GM23338 (cell line): Measurements from ENCODE around the gene ASB8. TPM values are rescaled to one million over a fixed set of nuclear protein-coding genes. Genes with fewer than 3 reads are reported as not detected.

Experiments used
- ATAC-seq: fragments of 200-7000 bp; cut with Tn5 transposase; 3 replicates; pipeline ENCODE4 v1.9.1; 2020
- DNase-seq: peaks from one replicate; pipeline ENCODE4 v3.0.0-alpha.2; 2015; ENCODE audit warnings: low spot score
- H2AFZ ChIP-seq: fragments of 200-600 bp; sonication (generic); 2 replicates; pipeline ENCODE4 v1.8.0; 2016; ENCODE audit warnings: antibody characterized with exemption, mild to moderate bottlenecking, moderate library complexity
- H3F3A ChIP-seq: fragments of 200-600 bp; sonication (generic); replicated peaks from 2 replicates; pipeline ENCODE4 v1.8.0; 2017; ENCODE audit warnings: antibody characterized with exemption, mixed run types, low read depth
- H3K27ac ChIP-seq: fragments of 200-600 bp; sonication (generic); 2 replicates; pipeline ENCODE4 v1.6.1; 2016; ENCODE audit warnings: low read depth
- H3K27me3 ChIP-seq: fragments of 200-600 bp; sonication (generic); 2 replicates; pipeline ENCODE4 v1.8.0; 2016; ENCODE audit warnings: mild to moderate bottlenecking, mixed run types, moderate library complexity; ENCODE audit not compliant: insufficient read depth
- H3K36me3 ChIP-seq: fragments of 200-600 bp; sonication (generic); 2 replicates; pipeline ENCODE4 v1.8.0; 2016; ENCODE audit warnings: mild to moderate bottlenecking; ENCODE audit not compliant: insufficient read depth
- H3K4me1 ChIP-seq: fragments of 200-600 bp; sonication (generic); 2 replicates; pipeline ENCODE4 v1.8.0; 2016; ENCODE audit warnings: mild to moderate bottlenecking, moderate library complexity; ENCODE audit not compliant: insufficient read depth
- H3K4me2 ChIP-seq: fragments of 200-600 bp; sonication (generic); 2 replicates; pipeline ENCODE4 v1.7.1; 2017; ENCODE audit warnings: mixed run types
- H3K4me3 ChIP-seq: fragments of 200-600 bp; sonication (generic); 2 replicates; pipeline ENCODE4 v1.6.1; 2016; ENCODE audit warnings: mixed run types
- H3K79me2 ChIP-seq: fragments of 200-600 bp; sonication (generic); replicated peaks from 2 replicates; pipeline ENCODE4 v1.8.0; 2017; ENCODE audit warnings: mild to moderate bottlenecking; ENCODE audit not compliant: insufficient read depth
- H3K9me2 ChIP-seq: fragments of 200-600 bp; sonication (generic); 2 replicates; pipeline ENCODE4 v1.8.0; 2017; ENCODE audit not compliant: insufficient read depth
- H4K20me1 ChIP-seq: fragments of 200-600 bp; sonication (generic); replicated peaks from 2 replicates; pipeline ENCODE4 v1.8.0; 2017; ENCODE audit warnings: mild to moderate bottlenecking; ENCODE audit not compliant: insufficient read depth
- H3K27ac Mint-ChIP-seq: 2 replicates; pipeline ENCODE4 v1.8.0; 2020; ENCODE audit warnings: inconsistent platforms, mild to moderate bottlenecking, moderate library complexity, mixed read lengths
- H3K27me3 Mint-ChIP-seq: 3 replicates; pipeline ENCODE4 v1.8.0; 2022; ENCODE audit warnings: low read depth, mild to moderate bottlenecking, moderate library complexity, mixed read lengths, inconsistent platforms; ENCODE audit not compliant: insufficient read depth, poor library complexity
- H3K36me3 Mint-ChIP-seq: 3 replicates; pipeline ENCODE4 v1.8.0; 2021; ENCODE audit warnings: low read depth, mild to moderate bottlenecking, inconsistent platforms, moderate library complexity, mixed read lengths
- H3K4me1 Mint-ChIP-seq: 3 replicates; pipeline ENCODE4 v1.8.0; 2020; ENCODE audit warnings: mild to moderate bottlenecking, inconsistent platforms, mixed read lengths
- H3K4me3 Mint-ChIP-seq: 3 replicates; pipeline ENCODE4 v1.8.0; 2021; ENCODE audit warnings: moderate library complexity, mild to moderate bottlenecking, inconsistent platforms, mixed read lengths
- H3K9me3 Mint-ChIP-seq: 3 replicates; pipeline ENCODE4 v1.8.0; 2020; ENCODE audit warnings: moderate library complexity, mild to moderate bottlenecking, inconsistent platforms, mixed read lengths
- CREB1 ChIP-seq: fragments of 250-450 bp; sonication (Bioruptor Pico); IDR thresholded peaks from 2 replicates; pipeline ENCODE4 v1.5.0; 2020; ENCODE audit warnings: low read depth, mild to moderate bottlenecking, moderate library complexity
- ETS1 ChIP-seq: IDR thresholded peaks from 2 replicates; pipeline ENCODE4 v1.6.1; 2016; ENCODE audit warnings: antibody characterized with exemption
- EZH2 ChIP-seq: fragments of 200-600 bp; sonication (generic); IDR thresholded peaks from one replicate; pipeline ENCODE4 v1.8.0; 2017; ENCODE audit warnings: antibody characterized with exemption, mild to moderate bottlenecking, low read depth; ENCODE audit not compliant: unreplicated experiment
- JUNB ChIP-seq: IDR thresholded peaks from one replicate; pipeline ENCODE4 v1.6.1; 2016; ENCODE audit warnings: antibody characterized with exemption; ENCODE audit not compliant: unreplicated experiment
- NANOG ChIP-seq: IDR thresholded peaks from 2 replicates; pipeline ENCODE4 v1.6.1; 2016; ENCODE audit warnings: antibody characterized with exemption, borderline replicate concordance
- POLR2AphosphoS5 ChIP-seq: IDR thresholded peaks from 2 replicates; pipeline ENCODE4 v1.6.1; 2016; ENCODE audit warnings: antibody characterized with exemption, low read depth
- REST ChIP-seq: IDR thresholded peaks from one replicate; pipeline ENCODE4 v1.6.1; 2018; ENCODE audit warnings: antibody characterized with exemption; ENCODE audit not compliant: unreplicated experiment
- ZNF114 ChIP-seq: fragments of 250-450 bp; sonication (Bioruptor Pico); IDR thresholded peaks from 2 replicates; pipeline ENCODE4 v1.5.0; 2020; ENCODE audit warnings: mild to moderate bottlenecking, moderate library complexity
- polyA plus RNA-seq: library from polyadenylated mRNA; unstranded; fragments of >200 nt; fragmentation: Nextera tagmentation; extraction: Ambion mirVana; gene quantifications from 2 replicates; pipeline ENCODE4 v1.2.1, GENCODE V29; 2016
- total RNA-seq: library from RNA; depleted of rRNA; stranded (reverse); fragments of >200 nt; shearing (Covaris generic); gene quantifications from 2 replicates; pipeline ENCODE4 v1.2.3, GENCODE V29; 2014
- TF ChIP-seq, protein P1 (sequence below): fragments of 250-450 bp; sonication (Bioruptor Pico); IDR thresholded peaks from 2 replicates; pipeline ENCODE4 v1.5.0; 2020; ENCODE audit warnings: mild to moderate bottlenecking, moderate library complexity

ASB8 gene
- total and polyA plus RNA-seq, 2 experiments from 2014 or later, result 5.4 to 8.4 TPM

DNA sequence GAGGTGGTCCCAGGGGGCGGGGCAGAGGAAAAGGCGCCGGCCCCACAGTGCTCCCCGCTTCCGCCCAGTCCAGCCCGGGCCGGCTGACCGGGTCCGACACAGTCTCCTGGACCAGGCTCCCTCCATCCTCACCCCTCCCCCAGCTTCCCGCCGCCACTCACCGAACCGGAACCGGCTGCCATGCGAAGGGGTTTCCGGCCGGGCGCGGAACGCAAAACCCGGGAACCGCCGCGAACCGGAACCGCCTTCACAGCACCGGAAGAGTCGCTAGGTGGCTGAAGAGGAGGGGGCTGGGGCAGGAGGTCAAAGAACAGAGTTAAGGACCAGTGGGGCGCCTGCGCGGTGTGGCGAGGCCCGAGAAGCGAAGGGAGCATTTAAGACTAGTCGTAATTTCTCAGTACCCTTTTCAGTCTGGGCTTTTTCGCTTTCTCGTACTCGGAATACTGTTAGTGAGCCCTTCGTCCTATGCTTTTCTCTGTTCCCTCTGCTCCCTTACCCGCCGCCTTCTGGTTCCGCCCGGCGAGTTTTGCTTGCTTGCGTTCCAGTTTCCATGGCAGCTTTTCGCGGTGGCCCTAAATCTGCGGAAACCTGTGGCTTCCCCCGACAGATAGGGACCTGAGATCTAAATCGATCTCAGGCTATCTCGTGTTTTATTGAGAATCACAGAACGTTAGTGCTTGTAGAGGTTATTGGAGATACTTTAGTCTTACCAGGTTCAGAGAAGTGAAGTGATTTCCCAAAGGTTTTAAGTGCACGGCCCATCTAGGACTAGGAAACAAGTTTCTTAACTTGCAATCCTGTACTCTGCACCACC, 51.2 kb downstream of the ASB8 start, which contains the start of gene SENP1:
SENP1 (minus strand) TSS at position 213 of the 814 bp plus-strand sequence. CDS start 4,607 bp downstream, outside the sequence.
- H3K4me3 Mint-ChIP-seq, result peak within 1 kb of the TSS; percentile 95
- peaks cover 17% of the 10 kb centered on the region for H3K4me1 ChIP-seq
- H3K27ac ChIP-seq, result peak within 1 kb of the TSS; percentile 100
- H3K4me1 Mint-ChIP-seq, result peaks cover 19% of the 10 kb centered on the region
- H3K9me2 ChIP-seq, result no peaks in the 10 kb centered on the region
- ATAC-seq (peak; percentile 92), DNase-seq (peak; percentile 95)
- H3K9me3 Mint-ChIP-seq, result no peaks in the 10 kb centered on the region
- H3K4me2 ChIP-seq, result peak within 1 kb of the TSS; percentile 95
- H3K36me3 Mint-ChIP-seq, result peaks cover 3% of the 10 kb centered on the region; the same call in 1 of the 3 replicates
- peaks cover 4% of the 10 kb centered on the region for H3K27me3 Mint-ChIP-seq
- H2AFZ ChIP-seq, result peak within 1 kb of the TSS; percentile 91
- H4K20me1 ChIP-seq, result no peaks in the 10 kb centered on the region
- H3F3A ChIP-seq, result peaks cover 15% of the 10 kb centered on the region
- H3K27me3 ChIP-seq, result peaks cover 20% of the 10 kb centered on the region
- TF ChIP-seq EZH2 (no peak), ETS1 (peak; percentile 47), JUNB (no peak), REST (no peak), POLR2AphosphoS5 (peak; percentile 44), ZNF114 (no peak), CREB1 (CRISPR knock-in tag) (no peak), NANOG (no peak)
- TF ChIP-seq, protein P1, sequence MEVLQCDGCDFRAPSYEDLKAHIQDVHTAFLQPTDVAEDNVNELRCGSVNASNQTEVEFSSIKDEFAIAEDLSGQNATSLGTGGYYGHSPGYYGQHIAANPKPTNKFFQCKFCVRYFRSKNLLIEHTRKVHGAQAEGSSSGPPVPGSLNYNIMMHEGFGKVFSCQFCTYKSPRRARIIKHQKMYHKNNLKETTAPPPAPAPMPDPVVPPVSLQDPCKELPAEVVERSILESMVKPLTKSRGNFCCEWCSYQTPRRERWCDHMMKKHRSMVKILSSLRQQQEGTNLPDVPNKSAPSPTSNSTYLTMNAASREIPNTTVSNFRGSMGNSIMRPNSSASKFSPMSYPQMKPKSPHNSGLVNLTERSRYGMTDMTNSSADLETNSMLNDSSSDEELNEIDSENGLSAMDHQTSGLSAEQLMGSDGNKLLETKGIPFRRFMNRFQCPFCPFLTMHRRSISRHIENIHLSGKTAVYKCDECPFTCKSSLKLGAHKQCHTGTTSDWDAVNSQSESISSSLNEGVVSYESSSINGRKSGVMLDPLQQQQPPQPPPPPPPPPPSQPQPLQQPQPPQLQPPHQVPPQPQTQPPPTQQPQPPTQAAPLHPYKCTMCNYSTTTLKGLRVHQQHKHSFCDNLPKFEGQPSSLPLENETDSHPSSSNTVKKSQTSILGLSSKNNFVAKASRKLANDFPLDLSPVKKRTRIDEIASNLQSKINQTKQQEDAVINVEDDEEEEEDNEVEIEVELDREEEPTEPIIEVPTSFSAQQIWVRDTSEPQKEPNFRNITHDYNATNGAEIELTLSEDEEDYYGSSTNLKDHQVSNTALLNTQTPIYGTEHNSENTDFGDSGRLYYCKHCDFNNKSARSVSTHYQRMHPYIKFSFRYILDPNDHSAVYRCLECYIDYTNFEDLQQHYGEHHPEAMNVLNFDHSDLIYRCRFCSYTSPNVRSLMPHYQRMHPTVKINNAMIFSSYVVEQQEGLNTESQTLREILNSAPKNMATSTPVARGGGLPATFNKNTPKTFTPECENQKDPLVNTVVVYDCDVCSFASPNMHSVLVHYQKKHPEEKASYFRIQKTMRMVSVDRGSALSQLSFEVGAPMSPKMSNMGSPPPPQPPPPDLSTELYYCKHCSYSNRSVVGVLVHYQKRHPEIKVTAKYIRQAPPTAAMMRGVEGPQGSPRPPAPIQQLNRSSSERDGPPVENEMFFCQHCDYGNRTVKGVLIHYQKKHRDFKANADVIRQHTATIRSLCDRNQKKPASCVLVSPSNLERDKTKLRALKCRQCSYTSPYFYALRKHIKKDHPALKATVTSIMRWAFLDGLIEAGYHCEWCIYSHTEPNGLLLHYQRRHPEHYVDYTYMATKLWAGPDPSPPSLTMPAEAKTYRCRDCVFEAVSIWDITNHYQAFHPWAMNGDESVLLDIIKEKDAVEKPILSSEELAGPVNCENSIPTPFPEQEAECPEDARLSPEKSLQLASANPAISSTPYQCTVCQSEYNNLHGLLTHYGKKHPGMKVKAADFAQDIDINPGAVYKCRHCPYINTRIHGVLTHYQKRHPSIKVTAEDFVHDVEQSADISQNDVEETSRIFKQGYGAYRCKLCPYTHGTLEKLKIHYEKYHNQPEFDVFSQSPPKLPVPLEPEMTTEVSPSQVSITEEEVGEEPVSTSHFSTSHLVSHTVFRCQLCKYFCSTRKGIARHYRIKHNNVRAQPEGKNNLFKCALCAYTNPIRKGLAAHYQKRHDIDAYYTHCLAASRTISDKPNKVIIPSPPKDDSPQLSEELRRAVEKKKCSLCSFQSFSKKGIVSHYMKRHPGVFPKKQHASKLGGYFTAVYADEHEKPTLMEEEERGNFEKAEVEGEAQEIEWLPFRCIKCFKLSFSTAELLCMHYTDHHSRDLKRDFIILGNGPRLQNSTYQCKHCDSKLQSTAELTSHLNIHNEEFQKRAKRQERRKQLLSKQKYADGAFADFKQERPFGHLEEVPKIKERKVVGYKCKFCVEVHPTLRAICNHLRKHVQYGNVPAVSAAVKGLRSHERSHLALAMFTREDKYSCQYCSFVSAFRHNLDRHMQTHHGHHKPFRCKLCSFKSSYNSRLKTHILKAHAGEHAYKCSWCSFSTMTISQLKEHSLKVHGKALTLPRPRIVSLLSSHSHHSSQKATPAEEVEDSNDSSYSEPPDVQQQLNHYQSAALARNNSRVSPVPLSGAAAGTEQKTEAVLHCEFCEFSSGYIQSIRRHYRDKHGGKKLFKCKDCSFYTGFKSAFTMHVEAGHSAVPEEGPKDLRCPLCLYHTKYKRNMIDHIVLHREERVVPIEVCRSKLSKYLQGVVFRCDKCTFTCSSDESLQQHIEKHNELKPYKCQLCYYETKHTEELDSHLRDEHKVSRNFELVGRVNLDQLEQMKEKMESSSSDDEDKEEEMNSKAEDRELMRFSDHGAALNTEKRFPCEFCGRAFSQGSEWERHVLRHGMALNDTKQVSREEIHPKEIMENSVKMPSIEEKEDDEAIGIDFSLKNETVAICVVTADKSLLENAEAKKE (CRISPR knock-in tag), result no peak
- peak within 1 kb of the TSS; percentile 81 for H3K4me3 ChIP-seq
- peak within 1 kb of the TSS; percentile 99 for H3K27ac Mint-ChIP-seq
- H3K79me2 ChIP-seq, result peaks cover 42% of the 10 kb centered on the region
- no peaks in the 10 kb centered on the region for H3K36me3 ChIP-seq
